Measurements from ENCODE around the gene FBXO38.

FBXO38 gene

GRCh38 chr5:148382961-148383360 lies 797 bp upstream of the FBXO38 start:
- no peak for DNase-seq (ENCODE audit: low read depth)

GRCh38 chr5:148384380-148384737 lies 601 bp downstream of the FBXO38 start:
- no peak for DNase-seq (ENCODE audit: low read depth)

- no peak for DNase-seq (ENCODE audit: low read depth)
Measured at GRCh38 chr5:148385094-148385493, 1.3 kb downstream of the FBXO38 start.

GRCh38 chr5:148386041-148386440 lies 2.3 kb downstream of the FBXO38 start:
- no peak for DNase-seq (ENCODE audit: low read depth)

GRCh38 chr5:148387325-148387724 lies 3.6 kb downstream of the FBXO38 start:
- DNase-seq (ENCODE audit: low read depth) = no peak

GRCh38 chr5:148388696-148389095 lies 4.9 kb downstream of the FBXO38 start:
- DNase-seq (ENCODE audit: low read depth) = no peak

GRCh38 chr5:148390914-148391313 lies 7.2 kb downstream of the FBXO38 start:
- DNase-seq (ENCODE audit: low read depth) = no peak

- no peak for DNase-seq (ENCODE audit: low read depth)
Measured at GRCh38 chr5:148391422-148391821, 7.7 kb downstream of the FBXO38 start.

GRCh38 chr5:148393390-148393741 lies 9.6 kb downstream of the FBXO38 start:
- no peak for DNase-seq (ENCODE audit: low read depth)

GRCh38 chr5:148394587-148395019 lies 10.8 kb downstream of the FBXO38 start:
- DNase-seq (ENCODE audit: low read depth) = no peak

GRCh38 chr5:148395031-148395430 lies 11.3 kb downstream of the FBXO38 start:
- no peak for DNase-seq (ENCODE audit: low read depth)

- no peak for DNase-seq (ENCODE audit: low read depth)
Measured at GRCh38 chr5:148397968-148398595, 14.3 kb downstream of the FBXO38 start.

- DNase-seq (ENCODE audit: low read depth) = no peak
Measured at GRCh38 chr5:148398698-148399121, 15.0 kb downstream of the FBXO38 start.

GRCh38 chr5:148401604-148402003 lies 17.8 kb downstream of the FBXO38 start:
- no peak for DNase-seq (ENCODE audit: low read depth)

- no peak for DNase-seq (ENCODE audit: low read depth)
Measured at GRCh38 chr5:148403344-148403743, 19.6 kb downstream of the FBXO38 start.

GRCh38 chr5:148406406-148406805 lies 22.6 kb downstream of the FBXO38 start:
- no peak for DNase-seq (ENCODE audit: low read depth)

GRCh38 chr5:148408092-148408491 lies 24.3 kb downstream of the FBXO38 start:
- no peak for DNase-seq (ENCODE audit: low read depth)

- no peak for DNase-seq (ENCODE audit: low read depth)
Measured at GRCh38 chr5:148412124-148412523, 28.4 kb downstream of the FBXO38 start.

- no peak for DNase-seq (ENCODE audit: low read depth)
Measured at GRCh38 chr5:148414833-148415232, 31.1 kb downstream of the FBXO38 start.

GRCh38 chr5:148416416-148416815 lies 32.7 kb downstream of the FBXO38 start:
- DNase-seq (ENCODE audit: low read depth) = no peak

- no peak for DNase-seq (ENCODE audit: low read depth)
Measured at GRCh38 chr5:148416921-148417320, 33.2 kb downstream of the FBXO38 start.

GRCh38 chr5:148418511-148418910 lies 34.8 kb downstream of the FBXO38 start:
- DNase-seq (ENCODE audit: low read depth) = no peak

- no peak for DNase-seq (ENCODE audit: low read depth)
Measured at GRCh38 chr5:148421661-148422060, 37.9 kb downstream of the FBXO38 start.

- DNase-seq (ENCODE audit: low read depth) = no peak
Measured at GRCh38 chr5:148425808-148426207, 42.0 kb downstream of the FBXO38 start.

GRCh38 chr5:148426514-148426913 lies 42.8 kb downstream of the FBXO38 start:
- DNase-seq (ENCODE audit: low read depth) = no peak
